GM06990 (cell line): ENCODE measurements around the gene SZT2.

Experiments used
- DNase-seq: peaks from one replicate; pipeline ENCODE4 v3.0.0-alpha.2; 2011; ENCODE audit not compliant: insufficient read length; ENCODE audit errors: extremely low read depth
- H3K27me3 ChIP-seq: replicated peaks from 2 replicates; pipeline ENCODE4 v1.6.0; 2011; ENCODE audit warnings: low read length; ENCODE audit not compliant: control insufficient read depth, insufficient read depth
- H3K36me3 ChIP-seq: 2 replicates; pipeline ENCODE4 v1.5.1; 2011; ENCODE audit warnings: low read length; ENCODE audit not compliant: control insufficient read depth, insufficient read depth
- H3K4me3 ChIP-seq: replicated peaks from 2 replicates; pipeline ENCODE4 v1.5.1; 2011; ENCODE audit warnings: low read depth, mild to moderate bottlenecking, control low read depth, low read length
- CTCF ChIP-seq: IDR thresholded peaks from 2 replicates; pipeline ENCODE4 v1.5.1; 2011; ENCODE audit warnings: low read length, control low read depth, mild to moderate bottlenecking, inconsistent platforms; ENCODE audit not compliant: insufficient read depth, poor library complexity, severe bottlenecking

The SZT2 gene

GRCh38 chr1:43421396-43421795 is 31.7 kb downstream of the SZT2 start:
- no peak for DNase-seq
- TF ChIP-seq CTCF, result no peak
- H3K36me3 ChIP-seq, result peaks cover 51% of the 10 kb centered on the region
- no peaks in the 10 kb centered on the region for H3K27me3 ChIP-seq
- no peak overlapping the region for H3K4me3 ChIP-seq

- Histone ChIP-seq H3K36me3 (peaks cover 52% of the 10 kb centered on the region), H3K27me3 (no peaks in the 10 kb centered on the region), H3K4me3 (no peak overlapping the region)
- DNase-seq, result no peak
- no peak for TF ChIP-seq CTCF
Measured at GRCh38 chr1:43421976-43422750, 32.5 kb downstream of the SZT2 start.

GRCh38 chr1:43422995-43423671 is 33.4 kb downstream of the SZT2 start:
- no peak overlapping the region for H3K4me3 ChIP-seq
- peaks cover 60% of the 10 kb centered on the region for H3K36me3 ChIP-seq
- TF ChIP-seq CTCF, result no peak
- DNase-seq, result no peak
- no peaks in the 10 kb centered on the region for H3K27me3 ChIP-seq

GRCh38 chr1:43423672-43424550 is 34.2 kb downstream of the SZT2 start:
- TF ChIP-seq CTCF, result no peak
- Histone ChIP-seq H3K27me3 (no peaks in the 10 kb centered on the region), H3K4me3 (no peak overlapping the region), H3K36me3 (peaks cover 67% of the 10 kb centered on the region)
- DNase-seq, result no peak

GRCh38 chr1:43425045-43425444 is 35.3 kb downstream of the SZT2 start:
- Histone ChIP-seq H3K27me3 (no peaks in the 10 kb centered on the region), H3K4me3 (no peak overlapping the region), H3K36me3 (peaks cover 67% of the 10 kb centered on the region)
- DNase-seq, result no peak
- TF ChIP-seq CTCF, result no peak
